HG02981 (cell line): ENCODE results near the gene FKBP1B.
"Not testable (repeated sequence)": the region's sequence is repeated elsewhere in the genome, so short reads cannot be mapped to it uniquely, and the experiment has no call there.

Experiments used
- ATAC-seq: cut with Tn5 transposase; IDR thresholded peaks from one replicate; pipeline ENCODE4 v1.9.1; 2021; ENCODE audit warnings: mild to moderate bottlenecking, moderate library complexity; ENCODE audit not compliant: unreplicated experiment

FKBP1B gene

GRCh38 chr2:24022324-24022974, 27.1 kb upstream of the FKBP1B start:
- no peak for ATAC-seq

- ATAC-seq: no peak
Observed at GRCh38 chr2:24022975-24023575, 26.5 kb upstream of the FKBP1B start.

GRCh38 chr2:24024018-24024417, 25.5 kb upstream of the FKBP1B start:
- ATAC-seq: no peak

GRCh38 chr2:24024996-24025663, 24.4 kb upstream of the FKBP1B start:
- ATAC-seq: no peak

- no peak for ATAC-seq
Observed at GRCh38 chr2:24026233-24026632, 23.3 kb upstream of the FKBP1B start.

- ATAC-seq: no peak
Observed at GRCh38 chr2:24038786-24039499, 10.6 kb upstream of the FKBP1B start.

- ATAC-seq: no peak
Observed at GRCh38 chr2:24040511-24040910, 9.0 kb upstream of the FKBP1B start.

GRCh38 chr2:24043133-24043532, 6.4 kb upstream of the FKBP1B start:
- ATAC-seq: not testable (repeated sequence)

GRCh38 chr2:24045511-24046508, 3.7 kb upstream of the FKBP1B start:
- ATAC-seq: no peak

GRCh38 chr2:24046599-24046929, 3.0 kb upstream of the FKBP1B start:
- no peak for ATAC-seq

GRCh38 chr2:24046930-24047702, 2.4 kb upstream of the FKBP1B start, which contains the start of gene WDCP:
Gene WDCP (minus strand): TSS chr2:24047391. CDS start chr2:24039494, 7,897 bp downstream.
- peak; percentile 100 for ATAC-seq

- no peak for ATAC-seq
Observed at GRCh38 chr2:24047703-24048033, 1.9 kb upstream of the FKBP1B start.

GRCh38 chr2:24048769-24049484, 614 bp upstream of the FKBP1B start:
- ATAC-seq: no peak

- ATAC-seq: no peak
Observed at GRCh38 chr2:24050041-24050979, 769 bp downstream of the FKBP1B start.

GRCh38 chr2:24051833-24052232, 2.3 kb downstream of the FKBP1B start:
- ATAC-seq: no peak

- no peak for ATAC-seq
Observed at GRCh38 chr2:24052951-24053350, 3.4 kb downstream of the FKBP1B start.

- ATAC-seq: no peak
Observed at GRCh38 chr2:24054366-24055010, 4.9 kb downstream of the FKBP1B start.

GRCh38 chr2:24055750-24056149, 6.2 kb downstream of the FKBP1B start:
- no peak for ATAC-seq
